Measurements from ENCODE around the gene GSN. TPM values are rescaled to one million over a fixed set of nuclear protein-coding genes. Genes with fewer than 3 reads are reported as not detected.

The GSN gene
- total and polyA plus RNA-seq, 12 donors = 78.5 to 735 (median 293) TPM

GRCh38 chr9:121268851-121269641 lies 1.1 kb downstream of the GSN start:
- H3K36me3 ChIP-seq (replicated peaks in 1 of 2) = no peaks in the 10 kb centered on the region
- H3K4me3 ChIP-seq = peak overlapping the region in 2 of 4 donors; percentile 76 to 93
- H3K27me3 ChIP-seq = no peaks in the 10 kb centered on the region
- H3K9me3 ChIP-seq (replicated peaks in 1 of 3) = no peaks in the 10 kb centered on the region
- 42 to 47% (median 44%) methylated on average over 12 of the region's 12 CpGs for WGBS, 4 donors
- TF ChIP-seq CTCF (IDR thresholded peaks at IDR 0.05) = no peak
- TF ChIP-seq POLR2A (IDR thresholded peaks at IDR 0.05) = no peak
- no peak for DNase-seq
- intact Hi-C loops (cut with DNase I) = no loop called here
- H3K4me1 ChIP-seq (replicated peaks in 1 of 2) = peaks cover 15 to 33% of the 10 kb centered on the region in 2 donors
- peak overlapping the region in 4 of 5 donors; percentile 44 to 89 (median 58) for H3K27ac ChIP-seq

- TF ChIP-seq POLR2A (IDR thresholded peaks at IDR 0.05) (no peak), CTCF (IDR thresholded peaks at IDR 0.05) (no peak)
- H3K9me3 ChIP-seq (replicated peaks in 1 of 3) = no peaks in the 10 kb centered on the region
- H3K4me1 ChIP-seq (replicated peaks in 1 of 2) = peaks cover 15 to 33% of the 10 kb centered on the region in 2 donors
- no peak for DNase-seq
- intact Hi-C loops (cut with DNase I) = loop anchor here in 1 of 2 donors (10.0 kb wide), 1 partner anchor 55 kb away; no protein-coding TSS in a partner anchor
- no peaks in the 10 kb centered on the region for H3K36me3 ChIP-seq (replicated peaks in 1 of 2)
- H3K27me3 ChIP-seq = no peaks in the 10 kb centered on the region
- 54 to 65% (median 61%) methylated on average over 5 of the region's 5 CpGs for WGBS, 4 donors
- peak overlapping the region in 1 of 4 donors; percentile 93 for H3K4me3 ChIP-seq
- H3K27ac ChIP-seq = peak overlapping the region in 3 of 5 donors; percentile 51 to 89 (median 66)
Observed at GRCh38 chr9:121269642-121270254, 1.8 kb downstream of the GSN start.

DNA sequence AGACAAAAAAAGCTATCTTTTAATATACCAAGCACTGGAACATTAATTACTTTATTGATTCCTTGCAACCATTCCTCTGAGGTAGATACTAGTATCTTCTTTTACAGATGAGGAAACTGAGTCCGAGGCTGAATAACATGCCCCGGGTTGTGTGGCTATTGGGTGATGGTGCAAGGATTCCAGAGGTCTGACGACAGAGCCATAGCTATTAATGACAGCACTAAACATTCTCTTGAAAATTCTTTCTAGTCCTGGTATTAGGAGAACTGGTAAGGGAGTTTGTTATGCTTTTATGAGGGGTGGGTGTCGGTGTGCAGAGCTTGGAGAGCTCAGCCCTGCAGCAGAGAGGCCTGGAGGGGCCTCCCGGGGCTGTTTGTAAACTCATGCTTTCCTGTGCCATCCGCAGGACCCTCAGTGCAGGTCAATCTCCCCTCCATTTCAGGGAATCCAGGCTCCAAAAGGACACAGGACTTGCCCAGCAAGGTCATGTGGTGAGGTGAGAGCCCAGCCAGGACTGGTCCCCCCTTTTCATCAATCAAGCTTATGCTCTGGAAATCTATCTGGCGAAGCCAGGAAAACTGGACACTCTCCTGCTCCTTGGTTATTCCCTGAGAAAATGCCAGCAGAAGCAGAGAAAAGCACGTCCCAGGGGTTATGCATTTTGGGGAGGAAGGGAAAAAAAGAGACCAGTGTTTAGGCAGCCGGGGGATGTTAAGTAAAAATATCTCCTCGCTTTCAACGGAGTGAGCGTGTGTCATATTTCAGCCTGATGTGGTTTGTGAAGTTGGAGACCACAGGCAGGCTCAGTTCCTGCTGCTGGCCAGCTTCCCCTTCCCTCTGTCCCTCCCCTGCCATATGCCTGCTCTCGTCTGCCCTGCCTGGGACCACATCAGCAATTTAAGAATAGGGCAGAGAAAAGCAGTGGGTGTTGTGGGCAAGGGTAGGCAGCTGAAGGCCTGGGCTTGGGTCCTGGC lies 3.7 kb downstream of the GSN start:
- no peaks in the 10 kb centered on the region for H3K36me3 ChIP-seq (replicated peaks in 1 of 2)
- H3K4me3 ChIP-seq = peak overlapping the region in 1 of 4 donors; percentile 13
- no peaks in the 10 kb centered on the region for H3K27me3 ChIP-seq
- peak overlapping the region in 2 of 5 donors; percentile 59 to 80 for H3K27ac ChIP-seq
- H3K9me3 ChIP-seq (replicated peaks in 1 of 3) = no peaks in the 10 kb centered on the region
- intact Hi-C loops (cut with DNase I) = loop anchor here in 1 of 2 donors (10.0 kb wide), 1 partner anchor 57 kb away; no protein-coding TSS in a partner anchor
- peaks cover 15 to 33% of the 10 kb centered on the region in 2 donors for H3K4me1 ChIP-seq (replicated peaks in 1 of 2)
- 65 to 72% (median 67%) methylated on average over 12 to 13 of the region's 13 CpGs for WGBS, 4 donors
- no peak for DNase-seq
- TF ChIP-seq CTCF (IDR thresholded peaks at IDR 0.05) (no peak), POLR2A (IDR thresholded peaks at IDR 0.05) (no peak)

Measured in adrenal gland (tissue), 12 donors.